ENCODE data around the gene IQSEC3. TPM values are rescaled to one million over a fixed set of nuclear protein-coding genes. Genes with fewer than 3 reads are reported as not detected.

Gene IQSEC3
- total and polyA plus RNA-seq, 10 of the 15 experiments (the other 5 are each of a cell fraction or from before 2014, with no cell fraction given), result not detected

DNA sequence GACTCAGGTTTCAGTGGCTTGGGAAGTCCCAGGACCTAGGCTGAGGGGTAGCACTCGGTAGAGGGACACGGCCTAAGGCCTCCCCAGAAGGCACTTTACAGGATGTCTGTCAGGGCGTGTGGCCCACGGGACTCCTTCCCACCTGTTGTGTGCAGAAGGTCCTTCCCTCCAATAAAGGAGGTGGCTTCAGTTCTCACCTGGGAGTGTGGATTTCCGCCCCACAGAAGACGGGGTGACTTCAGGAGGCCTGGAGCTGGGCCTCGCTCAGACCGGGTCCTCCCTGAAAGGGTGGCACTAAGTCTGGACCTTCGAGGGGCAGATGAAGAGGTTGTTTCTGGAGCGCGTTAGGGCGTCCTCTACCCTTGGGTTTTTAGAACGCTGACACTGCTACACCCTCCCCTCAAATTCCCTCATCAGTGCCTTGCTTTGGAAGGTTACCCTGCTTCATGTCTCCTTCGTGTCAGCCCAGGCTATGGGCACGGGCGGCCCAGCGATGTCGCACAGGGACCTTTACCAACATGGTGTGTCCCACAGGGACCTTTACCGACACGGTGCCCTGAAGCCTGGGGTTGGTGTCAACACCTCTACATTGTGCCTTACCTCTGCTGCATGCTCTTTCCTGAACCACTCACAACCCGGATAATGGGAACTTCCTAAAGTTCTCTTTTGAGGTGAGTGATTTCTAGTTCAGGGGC is 140.3 kb downstream of the IQSEC3 start (continued):
- no peak for TF ChIP-seq BHLHE40 (IDR thresholded peaks at IDR 0.05; ENCODE audit: borderline replicate concordance in 1 of 2, low read depth in 2 of 2, low read length in 1 of 2)
- TF ChIP-seq EP300 (IDR thresholded peaks at IDR 0.05; ENCODE audit: borderline replicate concordance in 1 of 2, control insufficient read depth in 1 of 2, low read depth in 2 of 2, low read length in 2 of 2), result no peak
- TF ChIP-seq, protein P1, sequence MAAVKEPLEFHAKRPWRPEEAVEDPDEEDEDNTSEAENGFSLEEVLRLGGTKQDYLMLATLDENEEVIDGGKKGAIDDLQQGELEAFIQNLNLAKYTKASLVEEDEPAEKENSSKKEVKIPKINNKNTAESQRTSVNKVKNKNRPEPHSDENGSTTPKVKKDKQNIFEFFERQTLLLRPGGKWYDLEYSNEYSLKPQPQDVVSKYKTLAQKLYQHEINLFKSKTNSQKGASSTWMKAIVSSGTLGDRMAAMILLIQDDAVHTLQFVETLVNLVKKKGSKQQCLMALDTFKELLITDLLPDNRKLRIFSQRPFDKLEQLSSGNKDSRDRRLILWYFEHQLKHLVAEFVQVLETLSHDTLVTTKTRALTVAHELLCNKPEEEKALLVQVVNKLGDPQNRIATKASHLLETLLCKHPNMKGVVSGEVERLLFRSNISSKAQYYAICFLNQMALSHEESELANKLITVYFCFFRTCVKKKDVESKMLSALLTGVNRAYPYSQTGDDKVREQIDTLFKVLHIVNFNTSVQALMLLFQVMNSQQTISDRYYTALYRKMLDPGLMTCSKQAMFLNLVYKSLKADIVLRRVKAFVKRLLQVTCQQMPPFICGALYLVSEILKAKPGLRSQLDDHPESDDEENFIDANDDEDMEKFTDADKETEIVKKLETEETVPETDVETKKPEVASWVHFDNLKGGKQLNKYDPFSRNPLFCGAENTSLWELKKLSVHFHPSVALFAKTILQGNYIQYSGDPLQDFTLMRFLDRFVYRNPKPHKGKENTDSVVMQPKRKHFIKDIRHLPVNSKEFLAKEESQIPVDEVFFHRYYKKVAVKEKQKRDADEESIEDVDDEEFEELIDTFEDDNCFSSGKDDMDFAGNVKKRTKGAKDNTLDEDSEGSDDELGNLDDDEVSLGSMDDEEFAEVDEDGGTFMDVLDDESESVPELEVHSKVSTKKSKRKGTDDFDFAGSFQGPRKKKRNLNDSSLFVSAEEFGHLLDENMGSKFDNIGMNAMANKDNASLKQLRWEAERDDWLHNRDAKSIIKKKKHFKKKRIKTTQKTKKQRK (IDR thresholded peaks at IDR 0.05; ENCODE audit: low read depth, low read length), result no peak
- TF ChIP-seq STAT1 (conservative IDR thresholded peaks at IDR 0.05), result no peak

DNA sequence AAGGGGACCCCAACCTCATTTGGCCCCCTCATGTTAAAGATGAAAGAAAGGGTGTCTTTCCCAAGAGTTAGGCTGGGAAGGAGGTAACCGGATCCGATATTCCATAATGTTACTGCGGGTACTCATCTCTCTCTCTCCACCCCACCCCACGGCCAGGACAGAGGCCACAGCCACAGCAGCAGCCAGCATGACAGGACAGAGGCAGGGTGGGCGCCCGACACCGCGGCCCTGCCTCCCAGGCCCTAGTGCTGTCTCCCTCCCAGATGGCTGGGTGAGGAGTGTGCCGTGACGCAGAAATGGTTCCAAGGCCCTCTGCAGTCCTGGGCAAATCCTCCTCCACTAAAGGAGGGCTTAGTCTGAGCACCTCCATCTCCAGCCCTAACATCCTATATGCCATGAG is 141.2 kb downstream of the IQSEC3 start:
- no peaks in the 10 kb centered on the region for H3K79me2 ChIP-seq (ENCODE audit: control insufficient read depth, insufficient read depth, low read length)
- no peak overlapping the region for H3K4me2 ChIP-seq (ENCODE audit: control insufficient read depth, insufficient read depth)
- DNase-seq (ENCODE audit: low read depth, low spot score) (no peak), ATAC-seq (no peak), FAIRE-seq (no peak)
- no peaks in the 10 kb centered on the region for H4K20me1 ChIP-seq (ENCODE audit: control insufficient read depth, insufficient read depth)
- no peak overlapping the region for H2AFZ ChIP-seq (ENCODE audit: control insufficient read depth, low read depth, low read length)
- no peak overlapping the region for H3K27ac ChIP-seq (ENCODE audit: control insufficient read depth, insufficient read depth)
- in situ Hi-C loops (cut with MboI), result no loop called here
- 63% methylated on average over 10 of the region's 10 CpGs for WGBS (ENCODE audit: insufficient coverage, insufficient replicate concordance, low lambda C conversion rate, missing lambda C conversion rate)
- ChIA-PET POLR2A (no interaction called here), RAD21 (ENCODE audit: unreplicated experiment) (no interaction called here), CTCF (no interaction called here), SMC1A (ENCODE audit: uncharacterized antibody, unreplicated experiment) (no interaction called here)
- intact Hi-C loops (cut with micrococcal nuclease; ENCODE audit: unreplicated experiment), result no loop called here
- no TSS peak for BruUV-seq (replicated peaks)
- peaks cover 0 to 7% of the 10 kb centered on the region in 2 experiments; a peak in 2 of 4 replicates for H3K27me3 ChIP-seq (replicated peaks in 1 of 2; ENCODE audit: control insufficient read depth in 2 of 2, insufficient read depth in 2 of 2, low read length in 1 of 2)
- H3K9me3 ChIP-seq (replicated peaks; ENCODE audit: control insufficient read depth, insufficient read depth, low read length), result no peaks in the 10 kb centered on the region
- H3K4me1 ChIP-seq (ENCODE audit: control insufficient read depth, insufficient read depth, low read length), result peaks cover 6% of the 10 kb centered on the region
- H3K36me3 ChIP-seq (ENCODE audit: control insufficient read depth in 2 of 2, insufficient read depth in 2 of 2, low read length in 1 of 2), result no peaks in the 10 kb centered on the region
- no peak overlapping the region for H3K4me3 ChIP-seq
- no peak overlapping the region for H3K9ac ChIP-seq (ENCODE audit: control insufficient read depth, insufficient read depth, low read length)
- TF ChIP-seq BCL3 (IDR thresholded peaks at IDR 0.05; ENCODE audit: borderline replicate concordance, insufficient read depth, low read depth, low read length, poor library complexity, severe bottlenecking), result no peak
- TF ChIP-seq SREBF1 (IDR thresholded peaks at IDR 0.05; ENCODE audit: low read length), result no peak
- TF ChIP-seq, protein P2, sequence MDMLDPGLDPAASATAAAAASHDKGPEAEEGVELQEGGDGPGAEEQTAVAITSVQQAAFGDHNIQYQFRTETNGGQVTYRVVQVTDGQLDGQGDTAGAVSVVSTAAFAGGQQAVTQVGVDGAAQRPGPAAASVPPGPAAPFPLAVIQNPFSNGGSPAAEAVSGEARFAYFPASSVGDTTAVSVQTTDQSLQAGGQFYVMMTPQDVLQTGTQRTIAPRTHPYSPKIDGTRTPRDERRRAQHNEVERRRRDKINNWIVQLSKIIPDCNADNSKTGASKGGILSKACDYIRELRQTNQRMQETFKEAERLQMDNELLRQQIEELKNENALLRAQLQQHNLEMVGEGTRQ (IDR thresholded peaks at IDR 0.05; ENCODE audit: borderline replicate concordance, low read depth, low read length), result no peak
- no peak for TF ChIP-seq CBFB (IDR thresholded peaks at IDR 0.05; ENCODE audit: low read depth)
- TF ChIP-seq ZBED1 (IDR thresholded peaks at IDR 0.05; ENCODE audit: borderline replicate concordance), result no peak
- no peak for TF ChIP-seq SRF (IDR thresholded peaks at IDR 0.05; ENCODE audit: low read depth in 2 of 2, low read length in 2 of 2)
- TF ChIP-seq IRF4 (IDR thresholded peaks at IDR 0.05; ENCODE audit: low read depth, low read length), result no peak
- no peak for TF ChIP-seq EGR1 (IDR thresholded peaks at IDR 0.05; ENCODE audit: borderline replicate concordance in 1 of 2, low read depth in 2 of 2, low read length in 2 of 2)
- no peak for TF ChIP-seq PAX8 (IDR thresholded peaks at IDR 0.05)
- TF ChIP-seq NRF1 (conservative IDR thresholded peaks at IDR 0.05; ENCODE audit: low read depth, low read length), result no peak
